Astrocyte (in vitro differentiated cells and primary cell): Measurements from ENCODE around the gene TGFB2. TPM values are rescaled to one million over a fixed set of nuclear protein-coding genes. Genes with fewer than 3 reads are reported as not detected.

Source experiments
- DNase-seq: peaks from one replicate; pipeline ENCODE4 v3.0.0-alpha.2; 2010; ENCODE audit warnings: low read depth
- FAIRE-seq: peaks from 2 replicates; lab custom pipeline; 2011; peaks lifted over from hg19 to GRCh38; lab: Jason Lieb, UNC
- H2AFZ ChIP-seq: 2 replicates; pipeline ENCODE4 v1.6.0; 2012; ENCODE audit warnings: low read depth, low read length, inconsistent platforms
- H3K27ac ChIP-seq: 2 replicates; pipeline ENCODE4 v1.5.1; 2011; ENCODE audit warnings: low read depth, low read length, inconsistent platforms
- H3K27me3 ChIP-seq: 2 replicates; pipeline ENCODE4 v1.6.0; 2011; ENCODE audit warnings: low read length, inconsistent platforms; ENCODE audit not compliant: insufficient read depth
- H3K36me3 ChIP-seq: 2 replicates; pipeline ENCODE4 v1.5.1; 2011; ENCODE audit warnings: low read length, inconsistent platforms; ENCODE audit not compliant: insufficient read depth
- H3K4me1 ChIP-seq: 2 replicates; pipeline ENCODE4 v1.5.1; 2011; ENCODE audit warnings: low read length, inconsistent platforms; ENCODE audit not compliant: insufficient read depth
- H3K4me2 ChIP-seq: 2 replicates; pipeline ENCODE4 v1.6.0; 2012; ENCODE audit warnings: low read length, inconsistent platforms
- H3K4me3 ChIP-seq: 2 replicates; pipeline ENCODE4 v1.5.1; 2011; ENCODE audit warnings: low read depth, mild to moderate bottlenecking, low read length, inconsistent platforms; ENCODE audit not compliant: insufficient read depth
- H3K79me2 ChIP-seq: 2 replicates; pipeline ENCODE4 v1.6.0; 2012; ENCODE audit warnings: mild to moderate bottlenecking, low read length, inconsistent platforms; ENCODE audit not compliant: insufficient read depth
- H3K9ac ChIP-seq: 2 replicates; pipeline ENCODE4 v1.6.0; 2012; ENCODE audit warnings: mild to moderate bottlenecking, low read length, inconsistent platforms
- H3K9me3 ChIP-seq: 2 replicates; pipeline ENCODE4 v1.5.1; 2012; ENCODE audit warnings: low read depth, mild to moderate bottlenecking, low read length, inconsistent platforms; ENCODE audit not compliant: insufficient read depth
- H4K20me1 ChIP-seq: 2 replicates; pipeline ENCODE4 v1.6.0; 2012; ENCODE audit warnings: low read length, inconsistent platforms; ENCODE audit not compliant: insufficient read depth
- H3K27ac Mint-ChIP-seq: one replicate; pipeline ENCODE4 v1.8.0; 2021; ENCODE audit warnings: mild to moderate bottlenecking, mixed read lengths; ENCODE audit not compliant: unreplicated experiment
- H3K27me3 Mint-ChIP-seq: one replicate; pipeline ENCODE4 v1.8.0; 2021; ENCODE audit warnings: low read depth, mixed read lengths; ENCODE audit not compliant: unreplicated experiment
- H3K36me3 Mint-ChIP-seq: one replicate; pipeline ENCODE4 v1.8.0; 2021; ENCODE audit warnings: low read depth, mixed read lengths; ENCODE audit not compliant: unreplicated experiment
- H3K4me1 Mint-ChIP-seq: one replicate; pipeline ENCODE4 v1.8.0; 2021; ENCODE audit warnings: low read depth, mixed read lengths; ENCODE audit not compliant: unreplicated experiment
- H3K4me3 Mint-ChIP-seq: one replicate; pipeline ENCODE4 v1.8.0; 2021; ENCODE audit warnings: mild to moderate bottlenecking, moderate library complexity, mixed read lengths; ENCODE audit not compliant: unreplicated experiment
- H3K9me3 Mint-ChIP-seq: one replicate; pipeline ENCODE4 v1.8.0; 2021; ENCODE audit warnings: mild to moderate bottlenecking, mixed read lengths; ENCODE audit not compliant: unreplicated experiment
- CTCF ChIP-seq: IDR thresholded peaks from 2 replicates; pipeline ENCODE4 v1.5.1; 2011; ENCODE audit warnings: low read depth, mild to moderate bottlenecking, inconsistent platforms, low read length, moderate library complexity; ENCODE audit not compliant: insufficient read depth
- EZH2 ChIP-seq: IDR thresholded peaks from 2 replicates; pipeline ENCODE4 v1.6.1; 2012; ENCODE audit warnings: mild to moderate bottlenecking, low read length, inconsistent platforms; ENCODE audit not compliant: insufficient read depth
- total RNA-seq: library from RNA; stranded (reverse); gene quantifications from 2 replicates; pipeline ENCODE4 v1.2.1, GENCODE V29; 2021

Gene TGFB2
- total RNA-seq, 1 donor from 2014 or later = 330 TPM

- no peak overlapping the region for H2AFZ ChIP-seq
- no peak overlapping the region for H3K9ac ChIP-seq
- Mint-ChIP-seq H3K36me3 (peaks cover 13% of the 10 kb centered on the region), H3K4me3 (no peak overlapping the region), H3K4me1 (peaks cover 49% of the 10 kb centered on the region), H3K27ac (peak overlapping the region; percentile 80), H3K27me3 (no peaks in the 10 kb centered on the region), H3K9me3 (no peaks in the 10 kb centered on the region)
- no peaks in the 10 kb centered on the region for H3K9me3 ChIP-seq
- H3K27ac ChIP-seq = no peak overlapping the region
- TF ChIP-seq EZH2 = no peak
- no peak for TF ChIP-seq CTCF
- peaks cover 17% of the 10 kb centered on the region for H3K4me1 ChIP-seq
- peaks cover 10% of the 10 kb centered on the region for H4K20me1 ChIP-seq
- H3K36me3 ChIP-seq = peaks cover 15% of the 10 kb centered on the region
- no peak for FAIRE-seq
- no peak for DNase-seq
- no peak overlapping the region for H3K4me2 ChIP-seq
- H3K4me3 ChIP-seq = no peak overlapping the region
- peaks cover 59% of the 10 kb centered on the region for H3K79me2 ChIP-seq
- H3K27me3 ChIP-seq = no peaks in the 10 kb centered on the region
These were observed 85.2 kb downstream of the TGFB2 start for GRCh38 chr1:218430346-218430745.

DNA sequence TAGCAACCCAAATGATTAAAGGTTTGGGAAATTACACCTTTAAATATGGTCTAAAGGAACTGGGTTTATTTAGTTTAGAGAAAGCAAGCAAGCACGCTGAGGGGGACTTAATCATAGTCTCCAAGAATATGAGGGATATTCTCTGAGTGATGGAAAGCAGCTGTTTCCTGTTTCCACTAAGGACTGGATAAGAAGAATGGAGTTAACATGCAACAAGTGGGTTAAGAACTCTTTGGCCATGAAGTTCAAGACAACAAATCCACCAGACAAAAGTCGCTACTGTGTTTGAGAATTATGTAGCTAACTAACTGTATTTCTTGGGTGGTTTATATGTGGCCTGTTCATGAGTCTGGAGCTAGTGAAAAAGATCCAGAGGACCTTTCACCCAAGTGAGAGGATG is 85.7 kb downstream of the TGFB2 start:
- Histone ChIP-seq H3K36me3 (peaks cover 16% of the 10 kb centered on the region), H3K4me2 (no peak overlapping the region), H4K20me1 (peaks cover 10% of the 10 kb centered on the region), H3K4me3 (no peak overlapping the region), H3K4me1 (peaks cover 14% of the 10 kb centered on the region), H3K27me3 (no peaks in the 10 kb centered on the region), H2AFZ (no peak overlapping the region), H3K79me2 (peaks cover 59% of the 10 kb centered on the region), H3K27ac (no peak overlapping the region), H3K9me3 (no peaks in the 10 kb centered on the region), H3K9ac (no peak overlapping the region)
- Mint-ChIP-seq H3K36me3 (peaks cover 13% of the 10 kb centered on the region), H3K9me3 (no peaks in the 10 kb centered on the region), H3K4me1 (peaks cover 45% of the 10 kb centered on the region), H3K4me3 (no peak overlapping the region), H3K27ac (peak overlapping the region; percentile 80), H3K27me3 (no peaks in the 10 kb centered on the region)
- FAIRE-seq (no peak), DNase-seq (peak; percentile 43)
- TF ChIP-seq CTCF (no peak), EZH2 (no peak)

GRCh38 chr1:218431476-218431875 is 86.3 kb downstream of the TGFB2 start:
- no peak for TF ChIP-seq EZH2
- no peak for TF ChIP-seq CTCF
- H3K27ac Mint-ChIP-seq = no peak overlapping the region

More at GRCh38 chr1:218431476-218431875, 86.3 kb downstream of the TGFB2 start:
- H3K27ac ChIP-seq = no peak overlapping the region
- H3K79me2 ChIP-seq = peaks cover 54% of the 10 kb centered on the region
- no peaks in the 10 kb centered on the region for H3K9me3 Mint-ChIP-seq
- no peak overlapping the region for H3K4me3 ChIP-seq
- peak; percentile 17 for FAIRE-seq
- no peak overlapping the region for H3K9ac ChIP-seq
- H3K27me3 ChIP-seq = no peaks in the 10 kb centered on the region
- H3K27me3 Mint-ChIP-seq = no peaks in the 10 kb centered on the region
- no peak overlapping the region for H3K4me2 ChIP-seq
- peaks cover 10% of the 10 kb centered on the region for H4K20me1 ChIP-seq
- DNase-seq = no peak
- H3K9me3 ChIP-seq = no peaks in the 10 kb centered on the region
- peaks cover 17% of the 10 kb centered on the region for H3K36me3 Mint-ChIP-seq
- H3K4me1 Mint-ChIP-seq = peaks cover 44% of the 10 kb centered on the region
- H3K4me3 Mint-ChIP-seq = no peak overlapping the region
- peaks cover 22% of the 10 kb centered on the region for H3K36me3 ChIP-seq
- H2AFZ ChIP-seq = no peak overlapping the region
- H3K4me1 ChIP-seq = peaks cover 7% of the 10 kb centered on the region
